SH-SY5Y (cell line): ENCODE data around the gene CDPF1.

Source experiments
- GATA2 ChIP-seq: IDR thresholded peaks from 2 replicates; pipeline ENCODE4 v1.6.1; 2011; ENCODE audit warnings: mild to moderate bottlenecking, low read depth, low read length
- GATA3 ChIP-seq: IDR thresholded peaks from 2 replicates; pipeline ENCODE4 v1.6.1; 2011; ENCODE audit warnings: low read depth, mild to moderate bottlenecking, low read length, moderate library complexity

Gene CDPF1

GRCh38 chr22:46230262-46230901 lies 19.7 kb downstream of the CDPF1 start:
- TF ChIP-seq GATA2, result no peak; the same call in 1 of the 2 replicates
- TF ChIP-seq GATA3, result no peak

GRCh38 chr22:46229701-46230100 lies 20.4 kb downstream of the CDPF1 start:
- TF ChIP-seq GATA3, result peak; percentile 73
- TF ChIP-seq GATA2, result peak; percentile 92

- no peak for TF ChIP-seq GATA2
- no peak for TF ChIP-seq GATA3
Measured at GRCh38 chr22:46226577-46226976, 23.5 kb downstream of the CDPF1 start.

GRCh38 chr22:46225631-46226030 lies 24.5 kb downstream of the CDPF1 start:
- TF ChIP-seq GATA3 (no peak), GATA2 (no peak)

GRCh38 chr22:46224898-46225290 lies 25.2 kb downstream of the CDPF1 start:
- no peak for TF ChIP-seq GATA3
- no peak for TF ChIP-seq GATA2

- TF ChIP-seq GATA2 (no peak), GATA3 (no peak)
Measured at GRCh38 chr22:46224044-46224897, 25.8 kb downstream of the CDPF1 start.

GRCh38 chr22:46220921-46221320 lies 29.2 kb downstream of the CDPF1 start:
- TF ChIP-seq GATA3 (no peak), GATA2 (no peak)

- TF ChIP-seq GATA2, result no peak
- no peak for TF ChIP-seq GATA3
Measured at GRCh38 chr22:46219636-46220035, 30.5 kb downstream of the CDPF1 start.

GRCh38 chr22:46214616-46215015 lies 35.5 kb downstream of the CDPF1 start:
- TF ChIP-seq GATA3 (no peak), GATA2 (no peak)

GRCh38 chr22:46214149-46214548 lies 35.9 kb downstream of the CDPF1 start:
- TF ChIP-seq GATA2 (no peak), GATA3 (no peak)

- TF ChIP-seq GATA2 (no peak), GATA3 (no peak)
Measured at GRCh38 chr22:46213052-46213451, 37.0 kb downstream of the CDPF1 start.

GRCh38 chr22:46212195-46212594 lies 37.9 kb downstream of the CDPF1 start:
- TF ChIP-seq GATA2 (no peak), GATA3 (no peak)

GRCh38 chr22:46209262-46209661 lies 40.8 kb downstream of the CDPF1 start:
- no peak for TF ChIP-seq GATA3
- TF ChIP-seq GATA2, result no peak

GRCh38 chr22:46203601-46203980 lies 46.5 kb downstream of the CDPF1 start:
- TF ChIP-seq GATA3 (no peak), GATA2 (no peak)

GRCh38 chr22:46202897-46203600 lies 47.0 kb downstream of the CDPF1 start:
- TF ChIP-seq GATA3 (no peak), GATA2 (no peak)
